Measurements from ENCODE around the gene GDAP1L1. TPM values are rescaled to one million over a fixed set of nuclear protein-coding genes. Genes with fewer than 3 reads are reported as not detected.

The GDAP1L1 gene
- total RNA-seq, 1 experiment from 2014 or later, result not detected

GRCh38 chr20:44207126-44207723, 39.9 kb upstream of the GDAP1L1 start:
- Histone ChIP-seq H3K79me2 (ENCODE audit: low read depth) (peaks cover 87% of the 10 kb centered on the region), H3F3A (ENCODE audit: insufficient read depth, low read depth) (peaks cover 63% of the 10 kb centered on the region; the same call in 1 of the 2 replicates), H3K4me3 (peak overlapping the region; percentile 98), H3K4me2 (peak overlapping the region; percentile 98), H3K9me3 (ENCODE audit: insufficient read depth, low read depth) (no peaks in the 10 kb centered on the region), H3K4me1 (replicated peaks; ENCODE audit: insufficient read depth) (peaks cover 74% of the 10 kb centered on the region), H3K36me3 (ENCODE audit: low read depth) (peaks cover 34% of the 10 kb centered on the region), H3K27ac (peak overlapping the region; percentile 89), H2AFZ (no peak overlapping the region), H3K27me3 (ENCODE audit: insufficient read depth, low read depth) (no peaks in the 10 kb centered on the region), H4K20me1 (ENCODE audit: insufficient read depth) (peaks cover 10% of the 10 kb centered on the region), H3K9me2 (ENCODE audit: insufficient read depth) (no peaks in the 10 kb centered on the region)
- ChIA-PET CTCF (interaction anchor here (0.5 kb wide), 1 partner anchor 376 kb away, joined by 4 read pairs; no protein-coding TSS in a partner anchor), POLR2A (ENCODE audit: unreplicated experiment) (interaction anchor here (0.7 kb wide), 1 partner anchor 41 kb away, joined by 5 read pairs; no protein-coding TSS in a partner anchor)
- intact Hi-C loops (cut with micrococcal nuclease; ENCODE audit: unreplicated experiment), result no loop called here
- no peak for DNase-seq
- BruUV-seq (replicated peaks), result no TSS peak
- TF ChIP-seq CTCF (conservative IDR thresholded peaks at IDR 0.05), result no peak
- TF ChIP-seq EZH2 (IDR thresholded peaks at IDR 0.05; ENCODE audit: low read depth), result no peak

GRCh38 chr20:44208165-44208564, 38.9 kb upstream of the GDAP1L1 start:
- peaks cover 86% of the 10 kb centered on the region for H3K79me2 ChIP-seq (ENCODE audit: low read depth)
- H4K20me1 ChIP-seq (ENCODE audit: insufficient read depth), result peaks cover 10% of the 10 kb centered on the region
- peak overlapping the region; percentile 98 for H3K4me3 ChIP-seq
- intact Hi-C loops (cut with micrococcal nuclease; ENCODE audit: unreplicated experiment), result no loop called here
- no peaks in the 10 kb centered on the region for H3K27me3 ChIP-seq (ENCODE audit: insufficient read depth, low read depth)
- H3K4me2 ChIP-seq, result peak overlapping the region; percentile 98
- H3K27ac ChIP-seq, result peak overlapping the region; percentile 89
- no peaks in the 10 kb centered on the region for H3K9me2 ChIP-seq (ENCODE audit: insufficient read depth)
- TF ChIP-seq CTCF (conservative IDR thresholded peaks at IDR 0.05) (no peak), EZH2 (IDR thresholded peaks at IDR 0.05; ENCODE audit: low read depth) (no peak)
- H3K9me3 ChIP-seq (ENCODE audit: insufficient read depth, low read depth), result no peaks in the 10 kb centered on the region
- no peak overlapping the region for H2AFZ ChIP-seq
- CTCF ChIA-PET, result interaction anchor here (0.6 kb wide), 1 partner anchor 1672 kb away, joined by 8 read pairs; no protein-coding TSS in a partner anchor
- DNase-seq, result no peak
- H3K36me3 ChIP-seq (ENCODE audit: low read depth), result peaks cover 25% of the 10 kb centered on the region
- BruUV-seq (replicated peaks), result no TSS peak
- H3F3A ChIP-seq (ENCODE audit: insufficient read depth, low read depth), result peaks cover 64% of the 10 kb centered on the region; the same call in 1 of the 2 replicates
- POLR2A ChIA-PET (ENCODE audit: unreplicated experiment), result interaction anchor here (0.6 to 0.7 kb wide), 4 partner anchors 20 to 751 kb away, joined by 3 to 9 read pairs (median 3); partner anchors contain the start of gene SRSF6
- H3K4me1 ChIP-seq (replicated peaks; ENCODE audit: insufficient read depth), result peaks cover 66% of the 10 kb centered on the region

GRCh38 chr20:44208770-44209169, 38.3 kb upstream of the GDAP1L1 start:
- H3K9me3 ChIP-seq (ENCODE audit: insufficient read depth, low read depth), result no peaks in the 10 kb centered on the region
- no peak for TF ChIP-seq CTCF (conservative IDR thresholded peaks at IDR 0.05)
- no peak for TF ChIP-seq EZH2 (IDR thresholded peaks at IDR 0.05; ENCODE audit: low read depth)
- peak overlapping the region; percentile 98 for H3K4me3 ChIP-seq
- ChIA-PET POLR2A (ENCODE audit: unreplicated experiment) (interaction anchor here (0.6 to 0.7 kb wide), 5 partner anchors 19 to 751 kb away, joined by 3 to 9 read pairs (median 3); partner anchors contain the start of gene SRSF6), CTCF (no interaction called here)
- H3K79me2 ChIP-seq (ENCODE audit: low read depth), result peaks cover 80% of the 10 kb centered on the region
- DNase-seq, result no peak
- intact Hi-C loops (cut with micrococcal nuclease; ENCODE audit: unreplicated experiment), result no loop called here
- H3K27me3 ChIP-seq (ENCODE audit: insufficient read depth, low read depth), result no peaks in the 10 kb centered on the region
- peak overlapping the region; percentile 98 for H3K4me2 ChIP-seq
- peaks cover 21% of the 10 kb centered on the region for H3K36me3 ChIP-seq (ENCODE audit: low read depth)
- H2AFZ ChIP-seq, result no peak overlapping the region
- BruUV-seq (replicated peaks), result no TSS peak
- H3K9me2 ChIP-seq (ENCODE audit: insufficient read depth), result no peaks in the 10 kb centered on the region
- peaks cover 60% of the 10 kb centered on the region; the same call in 1 of the 2 replicates for H3F3A ChIP-seq (ENCODE audit: insufficient read depth, low read depth)
- H3K27ac ChIP-seq, result peak overlapping the region; percentile 89
- peaks cover 60% of the 10 kb centered on the region for H3K4me1 ChIP-seq (replicated peaks; ENCODE audit: insufficient read depth)
- peaks cover 10% of the 10 kb centered on the region for H4K20me1 ChIP-seq (ENCODE audit: insufficient read depth)
